A375 (cell line): ENCODE results near the gene HTR2A. TPM values are rescaled to one million over a fixed set of nuclear protein-coding genes. Genes with fewer than 3 reads are reported as not detected.

Experiments used
- total RNA-seq: library from RNA; depleted of rRNA; stranded (reverse); fragments of >200 nt; shearing (Covaris generic); gene quantifications from 2 replicates; pipeline ENCODE4 v1.2.3, GENCODE V29; 2014; rRNA removed

Gene HTR2A
- not detected in 2 replicates for total RNA-seq

DNA sequence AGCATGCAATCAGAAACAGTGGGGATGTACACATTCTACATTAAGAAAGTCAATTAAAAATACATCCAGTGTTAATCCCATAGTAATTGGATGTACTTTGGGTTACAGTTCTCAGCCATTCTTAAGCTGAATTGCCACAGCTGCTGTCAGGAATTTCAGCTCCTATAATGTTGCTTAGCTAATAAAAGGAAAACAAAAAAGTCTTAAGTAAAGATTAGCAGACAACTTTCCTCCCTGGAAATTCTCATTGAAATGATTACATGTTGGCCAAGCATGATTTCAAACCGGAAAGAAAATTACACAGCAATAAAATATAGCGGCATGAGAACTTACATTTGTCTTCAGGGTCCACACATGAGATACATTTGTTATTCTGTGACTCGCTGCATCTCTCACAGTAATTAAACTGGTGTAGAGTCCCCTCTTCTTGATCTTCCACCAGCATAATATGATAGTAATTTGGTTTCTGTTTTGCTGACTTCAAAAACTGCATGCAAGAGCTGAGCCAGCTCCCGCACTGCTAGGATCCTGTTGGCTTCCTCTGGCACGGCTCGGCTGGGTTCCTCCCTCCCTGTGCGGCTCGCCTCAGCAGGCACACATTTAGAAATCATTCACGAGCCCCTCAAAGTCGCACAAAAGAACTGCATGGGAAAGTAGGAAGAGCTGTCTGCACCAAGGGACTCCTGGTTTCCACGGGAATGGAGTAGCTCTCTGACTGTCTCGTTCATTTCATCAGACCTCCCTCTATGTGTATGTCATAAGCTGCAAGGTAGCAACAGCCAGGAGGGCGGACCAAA lies at the start of gene HTR2A:
HTR2A (minus strand) TSS at position 713 of the 797 bp plus-strand sequence. CDS start 1,147 bp downstream, outside the sequence.

DNA sequence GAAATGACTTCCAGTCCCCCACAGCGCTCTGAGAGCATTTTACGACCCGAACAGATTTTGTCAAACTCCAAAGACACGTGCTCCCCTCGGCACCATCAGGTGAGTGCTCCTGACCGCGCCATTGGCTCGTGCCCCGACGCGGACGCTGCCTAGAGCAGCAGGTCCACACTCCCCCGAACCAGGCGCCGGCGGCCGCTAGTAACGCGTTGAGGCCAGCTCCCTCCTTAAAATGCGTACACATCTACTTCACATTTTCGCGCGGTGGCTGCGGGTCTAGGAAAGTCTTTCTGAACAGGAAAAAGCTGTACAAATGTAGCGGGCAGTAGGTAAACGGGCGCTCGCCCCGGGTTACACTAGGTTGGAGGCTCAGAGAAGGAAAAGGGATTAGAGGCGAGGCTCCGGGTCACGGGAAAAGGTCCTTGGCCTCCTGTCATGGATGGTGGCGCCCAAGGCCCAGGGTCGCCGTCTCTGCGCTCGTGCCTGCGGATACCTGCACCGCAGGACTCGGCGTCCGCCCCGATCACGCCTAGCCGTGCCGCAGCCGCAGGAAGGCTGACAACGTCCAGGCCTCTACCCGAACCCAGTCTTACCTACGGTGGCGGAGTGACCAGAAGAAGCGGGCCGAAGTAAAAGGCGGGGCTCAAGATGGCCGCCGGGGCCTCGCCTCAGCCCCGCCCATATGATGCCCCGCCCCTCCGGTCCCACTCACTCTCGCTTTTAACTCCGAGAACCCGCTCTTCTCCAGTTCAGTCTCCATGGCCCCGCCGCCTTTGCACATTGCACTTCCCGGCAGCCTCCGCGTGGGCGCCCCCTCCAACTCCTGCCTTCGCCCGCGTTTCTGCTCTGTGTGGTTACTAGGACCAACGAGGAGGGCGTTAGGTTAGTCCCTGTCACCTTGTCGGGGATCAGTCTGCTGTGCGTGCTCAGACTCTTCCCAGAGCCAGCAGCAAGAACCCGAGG lies 100.1 kb downstream of the HTR2A start, which contains the start of gene ESD:
ESD (minus strand) TSS at position 647 of the 960 bp plus-strand sequence. CDS start 5,748 bp downstream, outside the sequence.

Other genes with a start within 250 kb of the HTR2A start
- 64.7 and 68.1 TPM in 2 replicates for gene ESD, start 99.9 kb downstream of the HTR2A start, total RNA-seq